HepG2 (cell line): Measurements from ENCODE around the gene RSF1. TPM values are rescaled to one million over a fixed set of nuclear protein-coding genes. Genes with fewer than 3 reads are reported as not detected.

Source experiments
- ADNP ChIP-seq: sonication (generic); formaldehyde crosslinking; IDR thresholded peaks from 2 replicates; pipeline ENCODE4 v1.4.0; 2020; ENCODE audit warnings: missing genetic modification reagents
- BCL6 ChIP-seq: IDR thresholded peaks from 2 replicates; pipeline ENCODE4 v1.6.1; 2016; ENCODE audit warnings: missing genetic modification reagents, missing compliant biosample characterization
- CENPX ChIP-seq: sonication (generic); formaldehyde crosslinking; IDR thresholded peaks from 2 replicates; pipeline ENCODE4 v1.9.0; 2021; ENCODE audit warnings: mild to moderate bottlenecking, missing genetic modification reagents, moderate library complexity
- KLF15 ChIP-seq: sonication (generic); formaldehyde crosslinking; IDR thresholded peaks from 2 replicates; pipeline ENCODE4 v1.8.1; 2023; ENCODE audit warnings: borderline replicate concordance, mild to moderate bottlenecking, inconsistent platforms, missing genetic modification reagents, mixed read lengths
- KLF16 ChIP-seq, 2 experiments: sonication (generic) in 1 of 2; formaldehyde crosslinking in 1 of 2; IDR thresholded peaks; 2 replicates each; pipeline versions ENCODE4 v1.6.1 to v1.8.0; 2016 to 2023; ENCODE audit warnings: missing genetic modification reagents in 2 of 2, missing compliant biosample characterization in 1 of 2
- NFYB ChIP-seq: sonication (generic); formaldehyde crosslinking; IDR thresholded peaks from 2 replicates; pipeline ENCODE4 v1.4.0; 2020; ENCODE audit warnings: missing genetic modification reagents
- RAD51 ChIP-seq: fragments of 450-650 bp; IDR thresholded peaks from 2 replicates; pipeline ENCODE4 v1.6.1; 2016; ENCODE audit warnings: borderline replicate concordance
- SETDB1 ChIP-seq: sonication (generic); formaldehyde crosslinking; IDR thresholded peaks from 2 replicates; pipeline ENCODE4 v1.5.1; 2020; ENCODE audit warnings: missing genetic modification reagents, mild to moderate bottlenecking, borderline replicate concordance
- SPEN ChIP-seq: sonication (generic); formaldehyde crosslinking; IDR thresholded peaks from 2 replicates; pipeline ENCODE4 v1.5.1; 2020; ENCODE audit warnings: low read depth, mild to moderate bottlenecking, missing genetic modification reagents
- STAT5B ChIP-seq: sonication (generic); formaldehyde crosslinking; IDR thresholded peaks from 2 replicates; pipeline ENCODE4 v1.4.0; 2020; ENCODE audit warnings: missing genetic modification reagents
- TBX3 ChIP-seq: fragments of 450-650 bp; IDR thresholded peaks from 2 replicates; pipeline ENCODE4 v1.6.1; 2017; ENCODE audit warnings: antibody characterized with exemption, mild to moderate bottlenecking, inconsistent platforms, borderline replicate concordance
- ZBTB3 ChIP-seq: sonication (generic); formaldehyde crosslinking; IDR thresholded peaks from 2 replicates; pipeline ENCODE4 v1.4.0; 2020; ENCODE audit warnings: low read depth, mild to moderate bottlenecking, moderate library complexity, missing genetic modification reagents, borderline replicate concordance
- ZBTB49 ChIP-seq: sonication (generic); formaldehyde crosslinking; IDR thresholded peaks from 2 replicates; pipeline ENCODE4 v1.4.0; 2020; ENCODE audit warnings: missing genetic modification reagents, borderline replicate concordance
- ZNF468 ChIP-seq: sonication (generic); formaldehyde crosslinking; IDR thresholded peaks from 2 replicates; pipeline ENCODE4 v1.8.0; 2022; ENCODE audit warnings: mild to moderate bottlenecking, moderate library complexity, missing genetic modification reagents
- ZNF749 ChIP-seq: sonication (generic); formaldehyde crosslinking; IDR thresholded peaks from 2 replicates; pipeline ENCODE4 v1.8.0; 2022; ENCODE audit warnings: mild to moderate bottlenecking, missing genetic modification reagents, moderate library complexity, borderline replicate concordance
- polyA plus RNA-seq, 8 experiments: library from polyadenylated mRNA; depleted of rRNA in 3 of 8; stranded (reverse) in 7 of 8; unstranded in 1 of 8; fragments of >200 nt; fragmentation: Illumina TruSeq in 4 of 8; extraction: Trizol in 4 of 8; gene quantifications; 2 replicates each; pipeline versions ENCODE4 v1.2.1 to v1.2.3, GENCODE V29; 2011 to 2016; ENCODE audit warnings: low read depth in 4 of 8, missing spikeins in 1 of 8, mixed read lengths in 1 of 8; ENCODE audit not compliant: insufficient read depth in 1 of 8
- total RNA-seq, 5 experiments: library from RNA; depleted of rRNA; stranded (reverse); fragments of >200 nt; fragmentation: Illumina TruSeq; extraction: Trizol; gene quantifications; 2 replicates each; pipeline ENCODE4 v1.2.3, GENCODE V29; 2016; ENCODE audit warnings: low read depth in 1 of 5
- TF ChIP-seq, protein P1 (sequence below): sonication (generic); formaldehyde crosslinking; IDR thresholded peaks from 2 replicates; pipeline ENCODE4 v1.5.1; 2020; ENCODE audit warnings: mild to moderate bottlenecking, missing genetic modification reagents, moderate library complexity
- TF ChIP-seq, protein P2 (sequence below): sonication (generic); formaldehyde crosslinking; IDR thresholded peaks from 2 replicates; pipeline ENCODE4 v1.5.0; 2020; ENCODE audit warnings: mild to moderate bottlenecking, missing genetic modification reagents
- TF ChIP-seq, protein P3 (sequence below): sonication (generic); formaldehyde crosslinking; IDR thresholded peaks from 2 replicates; pipeline ENCODE4 v1.4.0; 2020; ENCODE audit warnings: mild to moderate bottlenecking, missing genetic modification reagents
- TF ChIP-seq, protein P4 (sequence below): sonication (generic); formaldehyde crosslinking; IDR thresholded peaks from 2 replicates; pipeline ENCODE4 v1.9.0; 2021; ENCODE audit warnings: missing genetic modification reagents, borderline replicate concordance

RSF1 gene
- total and polyA plus RNA-seq, 2 of the 13 experiments (the other 11 are each of a cell fraction or from before 2014, with no cell fraction given), result 15.5 to 33.1 TPM

DNA sequence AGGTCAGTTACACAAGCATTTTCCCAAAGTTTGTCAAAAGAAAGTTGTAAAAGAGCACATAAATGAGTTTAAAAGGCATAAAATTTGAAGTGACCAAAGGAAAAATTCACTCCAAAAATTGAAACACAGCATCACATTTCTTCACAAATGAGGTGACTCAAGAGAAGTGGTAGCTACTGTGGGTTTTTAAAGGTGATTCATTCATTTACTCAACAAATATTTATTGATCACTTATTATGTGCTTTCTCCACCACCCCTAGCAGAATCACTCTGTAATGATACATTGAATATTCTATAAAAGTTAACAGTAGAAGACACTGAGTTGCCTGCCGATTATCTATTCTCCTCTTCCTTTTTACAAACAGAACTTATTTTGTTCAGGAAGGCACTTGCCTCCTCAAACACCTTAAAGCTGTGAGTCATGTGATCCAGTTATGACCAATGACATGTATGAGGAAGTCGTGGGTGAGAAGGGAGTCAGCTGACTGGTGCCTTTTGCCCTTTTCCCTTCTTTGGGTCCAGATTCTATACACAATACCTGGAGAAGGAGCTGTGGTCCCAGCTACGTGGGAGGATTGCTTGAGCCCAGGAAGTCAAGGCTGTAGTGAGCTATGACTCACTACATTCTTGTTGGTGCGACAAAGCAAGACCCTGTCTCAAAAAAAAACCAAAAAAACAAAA lies 115.2 kb downstream of the RSF1 start (continued):
- TF ChIP-seq, protein P1, sequence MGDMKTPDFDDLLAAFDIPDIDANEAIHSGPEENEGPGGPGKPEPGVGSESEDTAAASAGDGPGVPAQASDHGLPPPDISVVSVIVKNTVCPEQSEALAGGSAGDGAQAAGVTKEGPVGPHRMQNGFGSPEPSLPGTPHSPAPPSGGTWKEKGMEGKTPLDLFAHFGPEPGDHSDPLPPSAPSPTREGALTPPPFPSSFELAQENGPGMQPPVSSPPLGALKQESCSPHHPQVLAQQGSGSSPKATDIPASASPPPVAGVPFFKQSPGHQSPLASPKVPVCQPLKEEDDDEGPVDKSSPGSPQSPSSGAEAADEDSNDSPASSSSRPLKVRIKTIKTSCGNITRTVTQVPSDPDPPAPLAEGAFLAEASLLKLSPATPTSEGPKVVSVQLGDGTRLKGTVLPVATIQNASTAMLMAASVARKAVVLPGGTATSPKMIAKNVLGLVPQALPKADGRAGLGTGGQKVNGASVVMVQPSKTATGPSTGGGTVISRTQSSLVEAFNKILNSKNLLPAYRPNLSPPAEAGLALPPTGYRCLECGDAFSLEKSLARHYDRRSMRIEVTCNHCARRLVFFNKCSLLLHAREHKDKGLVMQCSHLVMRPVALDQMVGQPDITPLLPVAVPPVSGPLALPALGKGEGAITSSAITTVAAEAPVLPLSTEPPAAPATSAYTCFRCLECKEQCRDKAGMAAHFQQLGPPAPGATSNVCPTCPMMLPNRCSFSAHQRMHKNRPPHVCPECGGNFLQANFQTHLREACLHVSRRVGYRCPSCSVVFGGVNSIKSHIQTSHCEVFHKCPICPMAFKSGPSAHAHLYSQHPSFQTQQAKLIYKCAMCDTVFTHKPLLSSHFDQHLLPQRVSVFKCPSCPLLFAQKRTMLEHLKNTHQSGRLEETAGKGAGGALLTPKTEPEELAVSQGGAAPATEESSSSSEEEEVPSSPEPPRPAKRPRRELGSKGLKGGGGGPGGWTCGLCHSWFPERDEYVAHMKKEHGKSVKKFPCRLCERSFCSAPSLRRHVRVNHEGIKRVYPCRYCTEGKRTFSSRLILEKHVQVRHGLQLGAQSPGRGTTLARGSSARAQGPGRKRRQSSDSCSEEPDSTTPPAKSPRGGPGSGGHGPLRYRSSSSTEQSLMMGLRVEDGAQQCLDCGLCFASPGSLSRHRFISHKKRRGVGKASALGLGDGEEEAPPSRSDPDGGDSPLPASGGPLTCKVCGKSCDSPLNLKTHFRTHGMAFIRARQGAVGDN (CRISPR knock-in tag), result no peak
- no peak for TF ChIP-seq ZBTB49
- TF ChIP-seq SPEN (CRISPR knock-in tag), result no peak
- no peak for TF ChIP-seq KLF15
- no peak for TF ChIP-seq BCL6
- no peak for TF ChIP-seq ZNF749 (CRISPR knock-in tag)
- TF ChIP-seq, protein P2, sequence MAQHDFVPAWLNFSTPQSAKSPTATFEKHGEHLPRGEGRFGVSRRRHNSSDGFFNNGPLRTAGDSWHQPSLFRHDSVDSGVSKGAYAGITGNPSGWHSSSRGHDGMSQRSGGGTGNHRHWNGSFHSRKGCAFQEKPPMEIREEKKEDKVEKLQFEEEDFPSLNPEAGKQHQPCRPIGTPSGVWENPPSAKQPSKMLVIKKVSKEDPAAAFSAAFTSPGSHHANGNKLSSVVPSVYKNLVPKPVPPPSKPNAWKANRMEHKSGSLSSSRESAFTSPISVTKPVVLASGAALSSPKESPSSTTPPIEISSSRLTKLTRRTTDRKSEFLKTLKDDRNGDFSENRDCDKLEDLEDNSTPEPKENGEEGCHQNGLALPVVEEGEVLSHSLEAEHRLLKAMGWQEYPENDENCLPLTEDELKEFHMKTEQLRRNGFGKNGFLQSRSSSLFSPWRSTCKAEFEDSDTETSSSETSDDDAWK (CRISPR knock-in tag), result no peak
- TF ChIP-seq STAT5B, result no peak
- TF ChIP-seq ZBTB3, result no peak
- TF ChIP-seq, protein P3, sequence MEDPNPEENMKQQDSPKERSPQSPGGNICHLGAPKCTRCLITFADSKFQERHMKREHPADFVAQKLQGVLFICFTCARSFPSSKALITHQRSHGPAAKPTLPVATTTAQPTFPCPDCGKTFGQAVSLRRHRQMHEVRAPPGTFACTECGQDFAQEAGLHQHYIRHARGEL (CRISPR knock-in tag), result no peak
- TF ChIP-seq RAD51, result peak; percentile 62; the same call in 1 of the 2 replicates
- peak; percentile 28; the same call in 1 of the 2 replicates for TF ChIP-seq TBX3
- TF ChIP-seq, protein P4, sequence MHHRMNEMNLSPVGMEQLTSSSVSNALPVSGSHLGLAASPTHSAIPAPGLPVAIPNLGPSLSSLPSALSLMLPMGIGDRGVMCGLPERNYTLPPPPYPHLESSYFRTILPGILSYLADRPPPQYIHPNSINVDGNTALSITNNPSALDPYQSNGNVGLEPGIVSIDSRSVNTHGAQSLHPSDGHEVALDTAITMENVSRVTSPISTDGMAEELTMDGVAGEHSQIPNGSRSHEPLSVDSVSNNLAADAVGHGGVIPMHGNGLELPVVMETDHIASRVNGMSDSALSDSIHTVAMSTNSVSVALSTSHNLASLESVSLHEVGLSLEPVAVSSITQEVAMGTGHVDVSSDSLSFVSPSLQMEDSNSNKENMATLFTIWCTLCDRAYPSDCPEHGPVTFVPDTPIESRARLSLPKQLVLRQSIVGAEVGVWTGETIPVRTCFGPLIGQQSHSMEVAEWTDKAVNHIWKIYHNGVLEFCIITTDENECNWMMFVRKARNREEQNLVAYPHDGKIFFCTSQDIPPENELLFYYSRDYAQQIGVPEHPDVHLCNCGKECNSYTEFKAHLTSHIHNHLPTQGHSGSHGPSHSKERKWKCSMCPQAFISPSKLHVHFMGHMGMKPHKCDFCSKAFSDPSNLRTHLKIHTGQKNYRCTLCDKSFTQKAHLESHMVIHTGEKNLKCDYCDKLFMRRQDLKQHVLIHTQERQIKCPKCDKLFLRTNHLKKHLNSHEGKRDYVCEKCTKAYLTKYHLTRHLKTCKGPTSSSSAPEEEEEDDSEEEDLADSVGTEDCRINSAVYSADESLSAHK (CRISPR knock-in tag), result no peak
- no peak for TF ChIP-seq ZNF468 (CRISPR knock-in tag)
- TF ChIP-seq NFYB (CRISPR knock-in tag), result peak; percentile 79
- no peak for TF ChIP-seq ADNP (CRISPR knock-in tag)
- TF ChIP-seq KLF16 (CRISPR knock-in tag; IDR thresholded peaks at IDR 0.05), result no peak
- no peak for TF ChIP-seq CENPX
- TF ChIP-seq SETDB1 (CRISPR knock-in tag), result no peak
